Peyer's patch (tissue), 4 donors: ENCODE data around the gene NDUFS6.

Experiments used
- POLR2A ChIP-seq, 2 donors: fragments of 450-650 bp; IDR thresholded peaks; one replicate each; pipeline ENCODE4 v1.5.1; 2017; ENCODE audit warnings: antibody characterized with exemption in 2 of 2, mild to moderate bottlenecking in 2 of 2, moderate library complexity in 2 of 2
- TF ChIP-seq, protein P1 (sequence below), 6 experiments: fragments of 450-650 bp in 4 of 6; fragments of 200-600 bp in 2 of 6; sonication (generic) in 1 of 6; IDR thresholded peaks; one replicate each; pipeline ENCODE4 v1.5.1; 2017 to 2019; ENCODE audit warnings: antibody characterized with exemption in 6 of 6, mild to moderate bottlenecking in 3 of 6, moderate library complexity in 1 of 6

- TF ChIP-seq, protein P1, sequence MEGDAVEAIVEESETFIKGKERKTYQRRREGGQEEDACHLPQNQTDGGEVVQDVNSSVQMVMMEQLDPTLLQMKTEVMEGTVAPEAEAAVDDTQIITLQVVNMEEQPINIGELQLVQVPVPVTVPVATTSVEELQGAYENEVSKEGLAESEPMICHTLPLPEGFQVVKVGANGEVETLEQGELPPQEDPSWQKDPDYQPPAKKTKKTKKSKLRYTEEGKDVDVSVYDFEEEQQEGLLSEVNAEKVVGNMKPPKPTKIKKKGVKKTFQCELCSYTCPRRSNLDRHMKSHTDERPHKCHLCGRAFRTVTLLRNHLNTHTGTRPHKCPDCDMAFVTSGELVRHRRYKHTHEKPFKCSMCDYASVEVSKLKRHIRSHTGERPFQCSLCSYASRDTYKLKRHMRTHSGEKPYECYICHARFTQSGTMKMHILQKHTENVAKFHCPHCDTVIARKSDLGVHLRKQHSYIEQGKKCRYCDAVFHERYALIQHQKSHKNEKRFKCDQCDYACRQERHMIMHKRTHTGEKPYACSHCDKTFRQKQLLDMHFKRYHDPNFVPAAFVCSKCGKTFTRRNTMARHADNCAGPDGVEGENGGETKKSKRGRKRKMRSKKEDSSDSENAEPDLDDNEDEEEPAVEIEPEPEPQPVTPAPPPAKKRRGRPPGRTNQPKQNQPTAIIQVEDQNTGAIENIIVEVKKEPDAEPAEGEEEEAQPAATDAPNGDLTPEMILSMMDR (IDR thresholded peaks at IDR 0.05): no peak
- no peak for TF ChIP-seq POLR2A (IDR thresholded peaks at IDR 0.05)
Measured at GRCh38 chr5:1782385-1783215, 18.6 kb upstream of the NDUFS6 start.
